NCI-H82 treated with DMSO at 0.1 percent for 48 hours (cell line): ENCODE data around the gene ARHGEF17.

Experiments
- DNase-seq: peaks from one replicate; lab custom pipeline; 2025; ENCODE audit not compliant: unreplicated experiment; lab: John Stamatoyannopoulos, UW

The ARHGEF17 gene

DNA sequence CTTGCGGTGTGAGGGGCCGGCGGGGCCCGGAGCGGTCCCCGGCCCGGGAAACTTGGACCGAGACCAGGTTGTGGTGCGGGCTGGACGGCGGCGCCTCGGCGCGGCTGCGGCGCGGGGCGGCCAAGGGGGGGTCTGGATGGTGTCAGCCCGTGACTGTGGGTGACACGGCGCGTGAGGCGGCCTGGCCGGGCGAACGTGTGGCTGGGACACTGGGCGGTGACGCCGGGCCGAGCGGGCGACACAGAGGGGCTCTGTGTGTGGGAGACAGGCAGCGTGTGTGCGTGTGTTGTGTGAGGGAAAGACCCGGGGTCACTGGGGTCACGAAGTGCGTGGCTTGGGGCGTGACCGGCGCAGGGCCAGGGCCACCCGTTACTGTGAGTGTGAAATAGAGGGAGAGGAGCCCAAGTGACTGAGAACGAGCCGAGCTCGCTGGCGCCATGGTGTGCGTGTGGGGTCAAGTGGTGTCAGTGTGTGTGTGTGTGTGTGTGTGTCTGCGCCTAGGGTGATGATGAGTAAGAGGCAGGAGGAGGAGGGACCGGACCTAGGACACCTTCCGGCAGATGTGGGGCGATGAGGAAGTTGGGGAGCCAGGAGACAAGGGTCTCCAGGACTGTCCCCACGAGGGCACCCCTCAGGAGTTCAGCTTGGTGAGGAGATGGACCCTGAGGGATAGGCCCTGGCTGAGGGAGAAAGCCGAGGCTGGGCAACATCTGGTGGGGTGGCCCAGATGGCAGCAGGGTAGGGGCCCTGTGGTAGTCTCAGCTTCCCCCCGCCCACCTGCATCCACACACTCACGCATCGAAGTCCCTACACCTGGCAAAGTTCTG is 68.9 kb downstream of the ARHGEF17 start:
- no peak for DNase-seq

DNA sequence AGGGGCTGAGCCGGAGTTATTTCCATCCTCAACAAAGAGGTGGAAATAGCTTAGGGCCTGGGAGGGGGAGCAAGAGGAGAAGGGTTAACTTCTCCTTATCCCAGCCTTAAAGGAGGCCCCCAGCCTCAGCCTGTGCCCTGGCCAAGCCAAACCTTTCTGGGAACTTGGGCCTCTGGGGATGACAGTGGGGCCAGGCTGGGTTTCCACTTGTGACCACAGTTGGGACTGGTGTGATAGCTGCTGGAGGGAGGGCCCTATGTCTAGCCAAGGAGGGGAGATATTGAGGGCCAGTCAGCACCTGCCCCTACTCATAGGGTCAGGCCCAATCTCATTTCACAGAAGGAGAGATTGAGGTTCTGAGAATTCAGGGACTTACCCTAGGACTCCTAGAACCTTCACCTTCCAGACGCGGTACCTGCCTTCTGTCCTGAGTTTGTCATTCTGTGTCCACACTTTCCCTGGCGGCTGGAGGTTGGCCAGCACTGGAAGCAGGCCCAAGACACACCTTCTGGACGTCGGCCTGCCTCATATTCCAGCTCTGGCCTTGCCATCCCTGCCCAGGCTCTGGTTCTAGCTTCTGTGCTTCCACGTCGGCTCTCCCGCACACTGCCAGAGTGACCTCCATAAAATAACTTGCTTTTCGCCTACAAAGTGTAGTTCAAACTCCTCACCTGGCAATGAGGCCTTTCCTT is 71.3 kb downstream of the ARHGEF17 start:
- DNase-seq: no peak

DNA sequence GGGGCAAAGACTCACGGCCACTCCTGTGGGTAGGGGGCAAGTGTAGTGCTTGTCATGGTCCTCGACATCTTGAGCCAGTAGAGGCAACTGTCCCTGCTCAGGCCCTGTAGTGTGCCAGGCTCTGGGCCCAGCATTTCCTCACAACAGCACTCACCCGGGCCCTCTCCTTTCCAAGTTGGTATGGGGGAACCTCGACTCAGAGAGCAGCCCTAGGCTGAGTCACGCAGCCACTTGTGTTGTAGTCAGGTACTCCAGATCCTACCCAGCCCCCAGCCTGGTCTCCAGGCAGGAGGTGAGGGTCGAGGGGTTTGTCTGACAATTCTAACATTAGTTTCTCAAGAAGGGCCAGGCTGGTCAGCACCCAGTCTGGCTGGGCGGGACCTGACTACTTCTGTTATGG is 72.3 kb downstream of the ARHGEF17 start:
- DNase-seq: no peak

DNA sequence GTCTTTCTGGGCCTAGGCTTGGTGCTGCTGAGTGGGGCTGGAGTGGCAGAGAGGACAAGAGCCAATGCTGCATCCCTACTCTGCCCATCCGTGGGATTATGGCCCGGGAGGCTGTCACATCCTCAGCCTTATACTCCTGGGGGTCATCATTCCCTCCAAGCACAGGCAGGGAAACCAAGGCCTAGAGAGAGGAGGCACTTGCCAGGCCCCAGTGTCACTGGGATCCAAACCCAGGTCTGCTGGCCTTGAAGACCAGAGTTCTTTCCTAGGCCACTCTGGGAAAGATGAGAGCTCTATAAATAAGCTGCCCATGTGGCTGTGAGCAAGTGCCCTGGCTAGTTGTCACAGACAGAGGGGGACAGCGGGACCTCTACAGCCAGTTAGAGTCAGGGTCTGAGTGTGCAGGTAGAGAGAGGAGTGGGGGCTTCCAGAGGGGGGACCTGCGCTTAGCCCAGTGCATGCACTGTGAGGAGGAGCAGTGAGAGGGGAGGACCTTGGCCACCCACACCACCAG is 72.9 kb downstream of the ARHGEF17 start:
- no peak for DNase-seq

DNA sequence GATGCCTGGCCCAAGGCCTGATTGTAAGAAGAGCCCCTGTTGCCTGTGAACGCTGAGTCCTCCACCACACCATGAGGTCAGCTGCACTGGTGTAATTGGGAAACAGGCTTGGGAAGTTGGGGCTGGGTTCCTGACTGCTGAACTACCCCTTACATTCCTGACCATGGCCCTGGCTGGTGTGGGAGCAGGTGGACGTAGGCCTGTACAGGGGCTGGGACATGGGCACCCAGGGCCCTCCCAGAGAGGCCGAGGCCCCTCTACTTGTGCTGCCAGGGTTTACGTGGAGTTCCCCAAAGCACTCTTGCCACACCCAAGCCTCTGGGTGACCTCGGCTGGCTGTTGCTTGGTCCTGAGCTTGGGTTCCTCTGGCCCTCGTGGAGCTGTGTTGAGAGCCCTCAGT is 73.5 kb downstream of the ARHGEF17 start:
- no peak for DNase-seq

DNA sequence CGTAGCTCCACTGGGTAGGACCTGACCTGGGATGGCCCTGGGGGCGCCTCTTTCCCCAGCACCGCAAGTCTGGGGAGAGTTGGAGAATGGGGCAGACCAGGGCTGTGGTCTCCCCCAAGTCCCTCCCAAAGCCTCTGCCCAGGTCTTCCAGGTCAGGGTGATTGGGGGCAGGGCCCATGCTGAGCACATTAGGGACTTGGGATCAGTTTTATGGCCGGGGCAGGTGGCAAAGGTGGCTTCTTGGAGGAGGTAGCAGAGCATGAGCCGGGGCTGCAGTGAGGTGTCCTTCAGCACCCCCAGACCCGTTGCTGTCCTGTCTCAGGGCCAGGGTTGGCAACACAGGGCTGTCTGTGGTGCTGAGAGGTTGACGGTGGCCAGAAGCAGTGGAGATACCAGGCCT is 74.1 kb downstream of the ARHGEF17 start:
- no peak for DNase-seq

DNA sequence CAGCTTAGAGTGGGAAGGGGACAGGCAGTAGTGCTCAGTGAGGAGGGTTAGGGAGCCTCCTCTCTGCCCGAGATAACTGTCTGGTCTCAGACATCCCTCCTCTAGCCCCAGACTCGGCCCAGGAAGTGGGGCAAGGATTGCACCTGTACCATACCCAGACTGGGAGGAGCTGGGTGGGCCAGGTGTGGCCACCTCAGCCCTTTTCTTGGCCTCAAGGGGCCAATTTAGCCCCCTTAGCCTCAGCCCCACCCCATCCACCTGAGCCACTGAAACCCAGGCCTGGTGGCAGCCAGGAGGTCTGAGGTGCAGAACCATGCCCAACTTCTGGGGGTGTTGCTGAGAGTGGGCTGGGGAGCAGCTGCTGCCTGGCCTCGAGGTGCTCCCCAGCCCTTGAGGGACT is 74.7 kb downstream of the ARHGEF17 start:
- DNase-seq: no peak

DNA sequence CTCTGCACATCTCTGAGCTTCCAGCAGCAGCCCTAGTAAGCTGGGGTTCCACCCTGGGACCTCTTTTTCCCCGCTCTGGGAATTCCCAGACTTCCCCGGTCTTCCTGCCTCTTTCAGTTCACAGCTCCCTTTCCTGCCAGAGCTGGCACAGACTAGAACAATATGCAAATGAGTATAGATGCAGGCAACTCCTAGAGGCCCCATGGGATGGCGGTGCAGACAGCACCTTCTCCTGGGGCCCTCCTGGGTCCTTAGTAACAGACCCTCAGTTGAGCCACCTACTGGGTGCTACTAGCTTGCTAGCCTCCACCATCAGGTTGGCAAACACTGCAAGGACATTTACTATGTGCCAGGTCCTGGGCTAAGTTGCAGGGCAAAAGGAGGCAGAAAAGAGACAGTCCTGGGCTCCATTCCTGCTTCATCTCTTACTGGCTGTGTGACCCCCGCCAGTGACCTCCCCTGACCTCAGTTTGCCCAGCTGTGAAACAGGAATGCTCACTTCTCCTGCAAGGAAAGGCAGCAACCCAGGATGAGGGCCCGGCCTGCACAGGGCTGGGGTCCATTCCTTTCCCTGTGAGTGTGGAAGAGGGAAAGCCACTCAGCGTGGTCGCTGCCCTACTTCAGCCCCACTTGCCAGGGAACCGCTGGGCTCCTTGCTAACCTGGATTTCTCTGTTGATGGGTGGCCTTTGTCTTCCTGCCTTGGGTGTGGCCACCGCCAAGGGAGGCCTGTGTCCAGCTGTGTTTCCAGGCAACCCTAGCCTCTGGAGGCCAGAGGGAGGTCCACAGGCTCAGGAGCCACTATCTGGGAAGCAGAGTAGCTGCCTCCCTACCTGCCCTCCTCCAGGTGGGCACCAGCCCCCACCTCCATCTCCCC is 75.4 kb downstream of the ARHGEF17 start:
- DNase-seq: no peak

DNA sequence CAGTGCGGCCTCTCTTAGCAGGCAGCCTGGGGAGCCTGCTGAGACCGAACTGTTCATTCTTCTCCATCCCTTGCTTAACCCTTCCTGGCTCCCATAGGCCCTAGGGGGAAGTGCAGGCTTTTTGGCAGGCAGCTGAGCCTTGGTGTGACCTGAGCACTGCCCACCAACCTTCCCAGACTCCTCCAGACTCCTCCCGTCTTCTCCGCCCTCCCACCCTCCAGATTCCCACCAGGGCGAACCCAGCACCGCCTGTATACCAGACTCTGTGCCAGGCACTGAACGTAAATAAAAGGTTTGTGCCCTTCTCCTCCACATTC is 76.0 kb downstream of the ARHGEF17 start:
- no peak for DNase-seq

DNA sequence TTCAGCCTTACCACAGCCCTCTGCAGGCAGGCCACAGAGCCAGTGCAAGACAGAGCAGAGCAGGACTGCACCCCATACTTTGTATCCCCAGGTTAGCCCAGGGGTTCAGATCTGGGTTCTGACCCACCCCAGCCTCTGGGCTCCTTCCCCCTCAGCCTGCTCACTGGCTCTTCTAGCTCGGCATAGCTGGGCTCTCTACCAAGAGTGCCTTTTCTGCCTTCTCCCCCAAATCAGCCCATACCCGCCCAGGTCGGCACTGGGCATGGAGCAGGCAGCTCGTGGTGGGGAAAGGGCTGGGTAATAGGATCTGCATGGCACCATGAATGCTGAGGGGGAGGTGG is 76.4 kb downstream of the ARHGEF17 start:
- DNase-seq: no peak

DNA sequence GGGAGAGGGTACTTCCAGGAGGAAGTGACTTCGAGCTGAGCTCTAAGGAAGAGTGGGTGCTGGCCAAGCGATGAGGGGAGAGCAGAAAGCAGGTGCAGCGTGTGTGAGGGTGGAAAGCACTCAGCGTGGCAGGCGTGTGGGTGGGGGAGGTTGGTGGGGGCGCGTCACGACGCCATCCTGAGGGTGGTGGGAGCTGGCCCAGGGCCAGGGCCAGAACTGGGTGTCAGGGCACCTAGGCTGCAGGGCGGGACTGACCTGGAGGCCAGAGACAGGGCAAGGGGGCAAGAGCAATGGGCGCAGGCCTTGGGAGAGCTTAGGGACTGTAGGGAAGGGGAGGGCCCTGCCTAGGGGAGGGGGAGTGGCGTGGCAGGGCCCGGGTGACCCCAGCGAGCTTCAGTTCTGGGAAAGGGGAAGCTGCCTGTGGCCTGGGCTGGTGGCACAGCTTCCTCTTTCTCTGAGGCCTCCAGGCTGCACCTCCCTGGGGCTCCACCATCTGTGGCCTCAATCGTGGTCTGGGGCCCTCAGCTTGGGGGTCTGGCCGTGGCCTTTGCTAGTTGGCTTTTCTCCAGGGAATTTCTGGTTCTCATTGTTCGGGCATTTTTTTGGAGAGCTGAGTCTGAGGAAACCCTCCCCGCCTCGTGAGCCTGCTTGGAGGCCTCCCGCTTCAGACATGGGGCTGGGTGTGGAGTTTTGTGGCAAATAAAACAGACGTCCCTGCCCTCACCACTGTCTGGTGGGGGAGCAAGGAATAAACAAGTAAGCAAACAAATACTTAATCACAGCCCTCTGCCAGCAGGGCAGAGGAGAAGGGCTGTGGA is 77.0 kb downstream of the ARHGEF17 start:
- DNase-seq: no peak

DNA sequence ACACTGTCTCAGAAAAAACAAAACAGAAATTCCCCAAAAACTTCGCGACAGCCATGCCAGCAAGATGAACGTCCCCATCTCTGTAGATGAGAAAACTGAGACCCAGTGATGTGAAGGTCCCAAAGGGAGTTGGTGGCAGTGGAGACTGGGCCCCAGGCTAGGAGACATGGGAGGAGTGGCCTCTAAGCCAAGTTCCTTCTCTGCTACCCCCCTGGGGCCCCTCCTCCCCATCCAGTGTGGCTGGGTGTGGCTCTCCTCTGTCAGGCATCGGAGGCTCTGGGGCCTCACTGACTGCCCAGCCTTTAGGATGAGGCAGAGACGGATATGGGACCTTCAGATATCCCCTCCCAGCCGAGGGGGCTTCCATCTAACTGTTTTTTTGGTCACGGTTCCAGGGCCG is 77.9 kb downstream of the ARHGEF17 start:
- DNase-seq: no peak

DNA sequence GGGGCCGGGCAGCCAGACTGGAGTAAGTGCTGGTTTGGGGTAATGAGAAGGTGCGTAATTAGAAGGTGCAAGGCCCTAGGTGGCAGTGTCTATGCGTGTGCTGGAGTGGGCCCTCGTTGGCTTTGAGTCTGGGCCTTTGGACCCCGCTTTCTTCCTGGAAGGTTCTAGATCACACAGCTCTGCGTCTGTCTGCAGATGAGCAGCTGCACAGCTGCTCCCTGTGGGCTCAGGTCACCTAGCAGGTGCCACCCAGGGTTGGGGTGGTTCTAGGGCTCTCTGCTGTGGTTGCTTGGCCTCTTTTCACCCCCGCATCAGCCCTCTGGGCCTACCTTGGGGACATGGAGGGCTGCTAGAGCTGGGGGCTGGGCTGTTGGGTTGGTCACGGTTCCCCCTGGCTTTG is 78.5 kb downstream of the ARHGEF17 start:
- no peak for DNase-seq

DNA sequence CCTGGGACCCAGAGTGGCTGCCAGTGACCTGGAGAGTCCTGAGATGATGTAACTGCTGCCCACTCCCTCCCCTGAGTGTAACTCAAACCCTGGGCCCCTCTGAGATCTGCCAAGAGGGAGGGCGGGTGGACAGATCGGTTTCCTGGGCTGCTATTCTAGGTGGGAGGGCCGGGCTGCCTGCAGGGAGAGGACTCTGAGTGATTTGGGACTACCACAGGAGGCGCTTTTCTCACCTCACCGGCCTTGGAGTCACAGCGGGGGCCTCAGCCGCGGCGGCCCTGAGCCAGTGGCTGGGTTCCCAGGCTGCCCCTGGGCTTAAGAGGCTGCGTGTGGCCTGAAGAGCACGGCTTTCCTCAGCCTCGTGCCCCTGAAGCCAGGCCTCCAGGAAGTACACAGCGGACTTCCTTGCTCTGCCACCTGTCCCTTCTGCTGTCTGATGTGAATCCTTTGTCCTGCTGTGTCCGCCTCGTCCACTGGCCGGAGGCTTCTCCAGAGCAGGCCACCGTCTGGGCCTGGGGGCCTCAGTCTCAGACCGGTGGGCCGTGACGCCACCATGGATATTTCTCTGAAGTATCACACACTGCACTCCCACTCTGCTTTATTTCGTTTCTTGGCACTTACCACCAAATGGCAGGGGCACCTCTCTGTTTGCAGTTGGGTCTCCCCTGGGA is 79.7 kb downstream of the ARHGEF17 start:
- DNase-seq: no peak

DNA sequence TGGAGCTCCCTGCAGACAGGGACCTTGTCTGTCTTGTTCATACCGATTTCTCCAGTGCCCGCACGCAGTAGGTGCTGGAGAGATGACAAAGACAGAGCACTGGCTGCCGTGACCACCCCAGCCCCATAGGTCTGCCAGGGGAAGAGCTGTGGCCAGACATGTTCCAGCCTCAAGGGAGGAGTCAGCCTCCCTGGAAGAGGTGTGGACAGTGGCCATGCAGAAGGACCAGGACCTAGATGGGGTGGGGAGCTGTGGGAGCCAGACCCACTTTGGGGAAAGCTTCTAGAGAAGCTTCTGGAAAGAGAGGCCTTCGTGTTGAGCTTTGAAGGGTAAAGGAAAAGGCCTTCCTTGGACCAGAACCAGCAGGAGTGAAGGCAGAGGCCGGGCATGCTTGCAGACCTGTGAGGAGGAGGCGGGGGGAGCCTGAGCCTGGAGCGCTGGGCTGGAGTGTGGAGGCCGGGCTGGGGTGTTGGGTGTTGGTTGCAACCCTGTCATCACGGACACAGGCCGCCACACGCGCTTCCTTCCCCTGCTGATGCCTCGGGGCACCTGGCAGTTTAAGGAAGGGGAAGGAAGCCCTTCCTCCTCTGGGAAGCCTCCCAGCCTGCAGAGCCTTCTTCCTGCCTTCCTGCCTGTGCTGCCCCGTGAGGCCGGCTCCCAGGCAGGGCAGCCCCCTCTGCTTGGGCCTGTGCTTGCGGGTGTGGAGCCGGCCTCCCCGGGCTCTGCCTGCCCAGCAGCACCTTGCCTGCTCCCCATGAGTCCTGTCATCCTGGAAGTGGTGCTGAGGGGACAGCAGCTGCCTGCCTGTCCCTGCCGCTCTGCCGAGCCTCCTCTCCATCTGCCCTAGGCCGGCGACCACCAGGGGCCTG is 80.4 kb downstream of the ARHGEF17 start:
- no peak for DNase-seq

DNA sequence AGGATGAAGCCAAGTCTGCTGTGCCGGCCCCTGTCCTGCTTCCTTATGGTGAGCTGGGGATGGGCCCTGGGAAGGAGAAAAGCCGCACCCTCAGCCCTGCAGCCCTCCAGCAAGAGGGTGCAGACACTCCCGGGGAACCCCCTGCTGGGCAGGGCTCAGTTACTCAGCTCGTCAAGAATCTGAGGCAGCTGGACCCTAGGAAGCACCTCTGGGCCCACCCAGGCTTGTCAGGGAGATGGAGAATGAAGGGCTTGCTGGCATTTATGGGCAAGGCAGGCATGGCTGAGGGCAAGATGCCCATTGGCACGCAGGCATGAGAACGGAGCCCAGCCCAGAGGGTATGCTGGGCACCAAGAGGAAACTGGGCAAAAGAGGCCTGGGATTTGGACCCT is 81.1 kb downstream of the ARHGEF17 start:
- no peak for DNase-seq

DNA sequence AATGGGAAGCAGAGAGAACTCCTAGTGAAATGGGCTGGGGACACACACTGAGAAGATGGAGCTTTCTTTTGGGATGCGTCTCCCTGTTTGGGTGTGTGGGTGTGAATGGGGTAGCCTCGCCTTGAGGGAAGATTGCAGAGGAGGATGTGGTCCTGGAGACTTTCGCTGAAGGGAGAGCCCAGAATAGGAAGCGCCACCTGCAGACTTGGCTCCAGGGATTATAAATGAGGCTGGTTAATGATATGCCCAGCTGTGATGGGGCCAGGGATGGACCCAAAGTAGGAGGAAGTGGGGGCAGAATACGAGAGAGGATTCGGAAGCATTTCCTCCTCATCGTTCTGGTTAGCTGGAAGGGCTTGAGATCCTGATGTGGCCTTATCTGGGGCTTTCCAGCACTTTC is 81.8 kb downstream of the ARHGEF17 start:
- DNase-seq: no peak

DNA sequence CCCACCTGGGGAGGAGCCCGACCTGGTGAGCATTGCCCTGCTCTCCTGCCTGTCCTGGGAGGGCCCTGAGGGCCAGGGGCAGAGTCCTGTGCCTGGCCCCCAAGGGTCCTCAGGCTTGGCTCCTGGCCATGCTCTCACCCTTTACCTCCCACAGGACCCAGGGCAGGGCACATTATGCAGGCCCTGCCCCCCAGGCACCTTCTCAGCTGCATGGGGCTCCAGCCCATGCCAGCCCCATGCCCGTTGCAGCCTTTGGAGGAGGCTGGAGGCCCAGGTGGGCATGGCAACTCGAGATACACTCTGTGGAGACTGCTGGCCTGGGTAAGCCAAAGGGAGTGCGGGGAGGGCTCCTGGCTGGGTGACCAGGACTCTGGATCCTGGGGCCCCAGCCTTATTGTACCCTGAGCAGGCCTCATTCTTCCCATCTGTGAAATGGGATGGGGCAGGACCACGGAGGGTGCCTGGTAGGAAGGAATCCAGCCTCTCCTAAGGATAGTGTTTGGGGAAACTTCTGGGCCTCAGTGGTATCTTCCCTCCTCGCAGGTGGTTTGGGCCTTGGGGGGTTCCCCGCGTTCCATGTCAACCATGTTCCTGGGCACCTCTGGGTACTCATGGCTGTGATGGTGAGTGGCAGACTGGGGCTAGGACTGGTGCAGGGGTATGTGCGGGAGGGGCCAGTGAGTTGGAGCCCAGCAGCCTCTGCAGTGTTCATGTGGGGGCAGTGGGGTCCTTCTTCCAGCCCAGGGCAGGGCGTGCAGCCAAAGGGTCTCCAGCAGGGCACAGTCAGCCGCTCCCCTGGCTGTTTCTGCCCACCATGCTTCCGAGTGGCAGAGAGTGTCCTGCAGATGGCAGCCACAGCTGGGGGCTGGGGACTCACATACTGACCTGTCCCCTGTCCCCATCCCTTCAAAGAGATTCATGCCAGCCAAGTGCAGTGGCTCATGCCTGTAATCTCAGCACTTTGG is 82.8 kb downstream of the ARHGEF17 start:
- DNase-seq: no peak
